Measurements from ENCODE around the gene ZNF519.
"Not testable (repeated sequence)": the region's sequence is repeated elsewhere in the genome, so short reads cannot be mapped to it uniquely, and the experiment has no call there.

Gene ZNF519

DNA sequence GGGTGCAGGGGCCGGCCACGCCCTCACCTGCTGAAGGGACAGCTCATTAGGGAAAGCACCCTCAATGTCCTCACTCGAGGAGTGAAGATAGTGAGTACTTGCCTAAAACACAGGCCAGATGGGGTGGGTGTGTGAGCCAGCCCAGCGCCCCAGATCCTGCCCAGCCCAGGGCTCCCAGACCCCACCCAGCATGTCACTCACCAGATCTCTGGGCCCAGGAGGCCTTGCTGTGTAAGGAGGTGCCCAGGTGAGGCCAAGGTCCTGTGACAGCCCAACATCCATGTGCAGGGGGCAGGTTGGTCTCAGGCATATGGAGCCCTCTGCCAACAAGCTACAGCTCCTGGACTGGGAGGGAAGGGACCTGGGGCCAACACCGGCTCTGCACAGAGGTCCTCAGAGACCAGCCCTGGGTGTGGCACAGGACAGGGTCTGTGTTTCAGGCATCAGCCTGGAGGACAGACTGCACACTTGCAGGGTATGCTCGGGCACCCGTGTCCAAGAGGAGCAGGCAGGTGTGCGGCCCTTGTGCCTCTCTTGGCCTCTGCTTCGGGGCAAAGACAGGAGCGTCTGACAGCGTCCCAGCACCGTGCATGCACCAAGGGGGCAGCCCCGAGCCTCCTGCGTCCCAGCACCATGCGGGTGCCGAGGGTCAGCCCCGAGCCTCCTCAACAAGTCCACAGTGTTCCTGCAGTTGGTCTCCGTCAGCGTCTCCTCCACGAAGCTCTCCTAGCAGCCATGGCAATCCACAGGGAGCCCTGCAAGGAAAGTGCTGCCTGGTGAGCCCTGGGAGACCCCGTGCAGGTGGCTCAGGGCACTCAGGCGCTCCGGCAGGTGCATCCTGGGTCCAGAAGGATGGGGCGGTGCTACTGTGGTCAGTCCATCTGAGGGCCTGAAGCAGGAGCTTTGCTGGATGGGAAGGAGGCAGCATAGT lies 16.0 kb upstream of the ZNF519 start:
- not testable (repeated sequence) for DNase-seq (ENCODE audit: low read depth in 2 of 2)

DNA sequence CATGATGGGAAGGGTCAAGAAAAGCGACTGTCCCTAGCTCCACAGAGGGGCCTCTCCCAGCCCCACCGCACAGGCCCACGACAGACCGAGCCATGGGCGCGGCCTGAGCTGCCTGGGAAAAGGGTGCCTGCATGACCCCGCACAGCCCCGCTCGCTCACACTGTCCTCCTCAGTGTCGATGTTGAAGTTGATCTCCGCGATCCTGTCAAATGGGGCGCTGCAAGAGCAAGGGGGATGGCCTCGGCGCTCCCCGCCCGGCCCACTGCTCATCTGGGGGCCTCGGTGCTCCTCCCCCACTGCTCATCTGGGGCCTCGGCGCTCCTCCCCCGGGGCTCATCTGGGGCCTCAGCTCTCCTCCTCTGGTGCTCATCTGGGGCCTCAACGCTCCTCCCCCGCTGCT lies 14.5 kb upstream of the ZNF519 start:
- not testable (repeated sequence) for DNase-seq (ENCODE audit: low read depth in 2 of 2)

DNA sequence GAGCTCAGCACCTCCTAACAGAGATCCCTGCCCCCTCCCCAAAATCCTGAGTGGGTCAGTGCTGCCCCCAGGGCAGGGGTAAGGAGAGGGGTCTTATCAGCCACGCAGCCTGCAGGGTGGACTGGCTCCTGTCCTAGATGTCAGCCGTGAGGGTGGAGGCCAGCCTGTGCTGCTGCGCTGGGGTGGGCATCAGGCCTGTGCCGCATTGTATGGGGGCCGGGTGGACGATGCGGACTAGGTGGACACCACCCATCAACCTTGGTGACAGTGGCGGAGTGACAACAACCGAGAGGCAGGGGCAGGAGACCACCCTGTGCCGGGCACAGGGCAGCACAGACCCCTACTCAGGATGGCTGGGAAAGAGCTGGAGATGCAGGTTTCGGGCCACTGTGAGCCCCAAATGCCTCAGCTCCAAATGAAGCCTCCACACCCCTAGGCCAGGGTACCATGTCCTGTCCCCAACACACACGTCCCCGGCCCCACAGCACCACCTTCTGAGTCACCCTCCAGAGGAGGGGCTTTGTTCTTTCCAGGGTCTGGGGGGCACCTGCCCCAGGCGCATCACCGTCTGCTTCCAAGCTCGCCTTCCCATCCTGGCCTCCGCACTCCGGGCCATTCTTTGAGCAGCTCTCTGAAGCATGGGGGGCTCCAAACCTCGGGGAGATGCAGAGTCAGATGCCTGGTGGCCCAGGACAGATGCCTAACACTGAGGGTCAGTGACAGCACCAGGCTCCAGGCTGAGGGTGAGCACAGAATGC lies 13.5 kb upstream of the ZNF519 start:
- DNase-seq (ENCODE audit: low read depth in 2 of 2), result not testable (repeated sequence)

DNA sequence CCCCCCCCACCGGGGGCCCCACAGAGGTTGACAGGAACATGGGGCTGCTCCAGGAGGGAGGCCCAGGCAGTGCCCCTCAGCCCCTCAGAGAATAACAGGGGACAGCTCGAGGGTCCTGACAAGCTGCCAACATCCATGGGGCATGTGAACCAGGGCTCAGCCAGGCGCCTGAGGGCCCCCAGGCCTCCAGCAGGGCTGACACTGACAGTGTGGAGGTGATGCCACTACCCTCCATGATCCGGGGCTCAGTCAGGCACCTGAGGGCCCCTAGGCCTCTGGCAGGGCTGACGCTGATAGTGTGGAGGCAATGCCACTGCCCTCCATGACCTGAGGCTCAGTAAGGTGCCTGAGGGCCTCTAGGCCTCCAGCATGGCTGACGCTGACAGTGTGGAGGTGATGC lies 12.8 kb upstream of the ZNF519 start:
- DNase-seq (ENCODE audit: low read depth in 2 of 2), result not testable (repeated sequence)

DNA sequence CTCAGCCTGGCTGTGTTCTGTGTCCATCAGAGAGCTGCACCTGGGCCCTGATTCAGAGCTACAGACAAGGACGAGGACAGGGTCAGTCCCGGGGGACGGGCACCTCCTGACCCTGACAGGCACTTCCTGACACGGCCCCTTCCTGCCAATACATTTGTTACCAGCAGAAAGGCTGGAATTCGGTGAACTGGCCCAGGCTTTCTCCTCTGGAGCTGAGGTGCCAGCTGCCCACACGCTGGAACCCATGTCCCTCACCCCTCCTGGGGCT lies 12.3 kb upstream of the ZNF519 start:
- no peak for DNase-seq (ENCODE audit: low read depth in 2 of 2)

DNA sequence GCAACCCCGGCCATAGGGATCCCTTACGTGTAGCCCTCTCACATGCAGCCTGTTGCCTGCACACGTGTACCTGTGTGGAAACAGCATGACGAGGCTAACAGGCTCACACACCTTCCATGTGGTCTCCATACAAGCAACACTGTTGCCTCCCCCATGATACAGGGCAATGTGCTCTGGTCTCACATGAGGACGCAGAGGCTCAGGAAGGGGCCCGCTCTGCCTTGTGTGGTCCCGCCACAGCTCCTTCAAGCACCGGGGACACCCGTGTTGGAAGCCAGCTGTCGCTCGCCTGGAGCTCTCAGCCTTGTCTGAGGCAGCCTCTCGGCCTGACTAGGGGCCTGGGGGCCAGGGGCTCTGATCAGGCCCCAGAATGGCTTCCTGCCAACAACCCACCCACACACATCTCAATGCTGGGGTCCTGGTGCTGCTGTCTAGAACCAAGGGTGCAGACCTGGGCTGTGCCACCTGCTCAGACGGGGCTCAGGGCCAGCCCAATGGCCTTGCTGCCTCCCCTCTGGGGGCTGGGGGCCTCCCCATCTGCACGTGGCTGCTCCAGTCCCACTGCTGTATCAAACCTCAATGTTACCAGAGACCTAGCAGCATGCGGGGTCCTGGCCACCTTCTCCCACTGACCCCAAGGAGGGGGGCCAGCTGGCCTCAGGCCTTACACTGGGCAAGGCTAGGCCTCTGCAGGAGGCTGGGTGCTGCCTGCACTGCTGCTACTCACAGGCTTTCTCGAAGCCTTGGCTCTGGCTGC lies 11.8 kb upstream of the ZNF519 start:
- DNase-seq (ENCODE audit: low read depth in 2 of 2), result not testable (repeated sequence)

DNA sequence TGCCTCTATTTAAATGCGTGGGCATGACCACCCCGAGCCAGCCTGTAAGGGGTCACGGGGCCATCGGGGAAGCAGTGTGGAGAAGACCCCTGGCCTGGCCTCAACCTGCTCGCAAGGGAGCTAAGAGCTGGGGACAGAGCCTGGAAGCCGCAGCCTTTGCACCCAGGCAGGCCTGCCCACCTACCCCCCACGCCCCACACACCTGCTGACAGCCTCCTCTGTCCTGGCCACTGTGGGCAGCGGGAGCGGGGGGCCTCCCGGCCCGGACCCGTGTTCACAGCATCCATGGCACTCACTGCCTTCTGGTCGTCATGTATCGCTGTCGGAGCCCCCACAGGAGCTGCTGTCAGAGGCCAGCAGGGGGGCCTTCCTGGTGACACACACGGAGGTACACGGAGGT lies 11.2 kb upstream of the ZNF519 start:
- not testable (repeated sequence) for DNase-seq (ENCODE audit: low read depth in 2 of 2)

DNA sequence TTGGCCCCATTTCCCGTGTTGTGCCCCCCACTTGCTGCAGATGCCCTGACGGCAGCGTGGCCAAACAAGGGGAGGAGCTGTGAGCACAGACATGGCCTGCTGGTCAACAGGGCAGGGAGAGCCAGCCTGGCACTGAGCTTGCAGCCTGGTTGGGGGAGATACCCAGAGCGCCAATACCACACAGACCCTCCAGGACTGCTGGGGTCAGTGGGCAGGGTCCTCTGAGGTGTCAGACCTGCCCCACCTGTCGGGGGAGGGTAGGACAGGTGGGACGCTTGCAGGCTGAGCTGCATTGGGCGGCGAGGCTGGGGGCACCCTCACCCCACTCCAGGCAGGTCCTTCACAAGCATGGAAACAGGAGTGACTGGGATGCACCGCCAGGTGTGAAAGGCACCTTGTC lies 9.9 kb upstream of the ZNF519 start:
- DNase-seq (ENCODE audit: low read depth in 2 of 2), result not testable (repeated sequence)

DNA sequence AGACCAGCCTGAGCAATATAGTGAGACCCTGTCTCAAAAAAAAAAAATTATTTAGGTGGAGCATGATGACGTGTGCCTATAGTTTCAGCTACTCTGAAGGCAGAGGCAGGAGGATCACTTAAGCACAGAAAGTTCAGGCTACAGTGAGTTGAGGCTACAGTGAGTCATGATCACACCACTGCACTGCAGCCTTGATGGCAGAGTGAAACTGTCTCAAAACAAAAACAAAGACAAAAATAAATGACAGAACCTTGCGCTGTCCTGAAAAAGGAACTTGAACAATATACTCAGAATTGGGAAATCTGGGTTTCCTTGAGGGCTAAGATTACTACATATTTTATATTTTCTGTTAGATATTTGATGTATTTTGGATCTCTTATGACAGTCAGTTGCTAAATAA lies 7.3 kb upstream of the ZNF519 start:
- not testable (repeated sequence) for DNase-seq (ENCODE audit: low read depth in 2 of 2)

DNA sequence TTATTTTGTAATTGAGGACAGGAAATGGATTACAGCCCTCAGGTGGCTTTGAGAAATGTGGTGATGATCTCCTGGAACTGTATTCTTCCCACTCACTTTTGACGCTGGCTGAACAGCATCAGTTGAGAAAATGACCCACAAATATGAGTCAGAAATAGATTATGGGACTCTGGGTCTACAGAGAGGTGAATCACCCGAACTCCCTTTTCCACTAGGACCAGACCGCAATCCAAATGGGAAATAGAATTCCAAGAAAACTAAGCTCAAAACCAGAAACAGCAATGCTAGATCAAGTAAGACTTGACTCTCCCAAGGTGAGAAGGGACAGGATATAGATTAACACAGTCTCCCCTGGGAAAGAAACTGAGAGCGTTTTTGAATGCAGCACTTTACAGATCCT lies 5.7 kb upstream of the ZNF519 start:
- not testable (repeated sequence) for DNase-seq (ENCODE audit: low read depth in 2 of 2)

DNA sequence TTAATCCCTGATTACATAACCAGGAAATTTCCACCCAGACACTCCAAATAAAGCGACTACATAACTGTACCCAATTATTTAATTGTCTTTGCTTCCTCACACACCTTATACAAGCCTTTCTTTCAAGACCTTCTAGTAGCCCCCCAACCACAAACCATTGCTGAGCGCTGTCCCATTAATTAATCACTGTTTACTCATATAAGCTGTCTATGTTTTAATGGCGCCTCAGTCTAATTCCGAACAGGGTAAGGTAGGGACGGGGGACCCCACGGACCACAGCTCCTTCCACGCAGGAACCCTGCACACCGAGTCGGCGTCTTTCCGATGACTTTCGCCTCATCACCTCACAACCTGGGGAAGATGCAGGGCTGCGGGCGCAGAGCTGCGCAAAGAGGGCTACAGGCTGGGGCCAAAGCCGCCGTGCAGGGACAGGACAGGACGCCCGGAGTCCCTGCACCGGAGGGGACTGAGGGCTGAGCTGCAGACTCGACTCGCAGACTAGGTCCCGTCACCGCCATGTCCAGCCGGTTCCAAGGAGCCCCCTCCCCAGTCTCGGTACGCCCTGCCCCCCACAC lies 452 bp downstream of the ZNF519 start:
- not testable (repeated sequence) for DNase-seq (ENCODE audit: low read depth in 2 of 2)

DNA sequence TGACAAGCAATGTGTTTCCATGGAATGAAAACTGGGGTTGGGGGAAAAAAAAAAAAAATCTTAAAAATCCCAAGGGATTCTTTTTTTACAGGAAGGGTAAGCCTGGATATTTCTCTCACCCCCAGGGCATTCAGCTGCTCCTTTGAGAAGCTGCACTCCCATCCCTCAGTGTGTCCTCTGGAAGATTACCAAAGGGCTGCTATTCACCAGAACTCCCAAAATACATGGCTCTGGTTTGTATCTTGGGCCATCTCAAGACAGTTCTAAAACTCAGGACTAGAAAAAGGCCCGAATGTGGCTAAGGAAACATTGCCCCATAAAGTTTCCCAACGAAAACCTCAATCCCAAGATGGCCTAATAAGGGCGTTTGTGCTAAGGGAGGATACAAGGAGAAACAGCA lies 1.4 kb downstream of the ZNF519 start:
- DNase-seq (ENCODE audit: low read depth in 2 of 2), result not testable (repeated sequence)

DNA sequence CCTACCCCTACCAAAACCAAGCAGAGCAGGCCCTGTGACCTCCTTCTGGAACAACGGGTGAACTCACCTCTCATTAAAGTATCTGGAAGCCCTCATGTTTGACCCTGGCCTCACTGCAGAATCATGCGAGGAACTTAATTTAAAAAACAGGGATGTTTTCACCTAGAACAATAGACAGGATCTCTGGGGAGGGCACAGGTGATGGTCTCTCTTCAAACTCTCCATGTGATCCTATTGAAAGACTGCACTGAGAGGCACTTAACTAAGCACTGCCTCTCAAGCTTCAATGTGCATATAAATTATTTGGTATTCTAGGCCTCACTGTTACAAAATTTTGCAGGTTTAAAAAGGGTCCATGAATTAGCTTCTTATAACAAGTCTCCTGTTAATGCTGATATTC lies 7.5 kb downstream of the ZNF519 start:
- no peak for DNase-seq (ENCODE audit: low read depth in 2 of 2)

DNA sequence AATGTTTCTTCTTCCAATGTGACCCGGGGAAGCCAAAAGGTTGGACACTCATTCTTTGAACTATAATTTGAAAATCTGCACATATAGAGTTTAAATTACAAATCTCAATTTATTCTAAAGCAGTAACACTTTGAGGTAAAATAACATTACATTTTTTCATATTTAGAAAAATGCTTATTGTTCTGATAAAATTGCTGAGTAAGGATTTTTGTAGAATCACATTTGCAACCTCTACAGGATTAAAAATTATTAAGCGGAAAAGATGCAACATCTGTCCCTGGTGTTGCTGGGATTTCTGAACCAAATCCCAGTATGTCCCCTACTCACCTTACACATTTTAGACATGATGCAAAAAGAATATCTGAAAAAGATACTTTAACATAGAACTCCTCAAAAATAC lies 10.1 kb downstream of the ZNF519 start:
- DNase-seq (ENCODE audit: low read depth in 2 of 2), result no peak

DNA sequence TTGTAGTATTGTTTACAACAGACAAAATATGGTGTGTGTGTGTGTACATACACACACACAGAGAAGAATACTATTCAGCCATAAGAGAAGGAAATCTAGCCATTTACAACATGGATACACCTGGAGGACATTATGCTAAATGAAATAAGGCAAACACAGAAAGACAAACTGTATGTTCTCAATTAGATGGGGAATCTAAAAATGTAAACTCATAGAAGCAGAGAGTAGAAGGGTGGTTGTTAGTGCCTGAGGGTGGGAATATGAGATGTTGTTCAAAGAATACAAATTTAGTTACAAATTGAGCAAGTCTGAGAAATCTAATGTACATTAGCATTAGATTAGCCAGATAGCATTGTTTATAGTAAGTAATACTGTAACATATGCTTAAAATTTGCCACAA lies 11.3 kb downstream of the ZNF519 start:
- DNase-seq (ENCODE audit: low read depth in 2 of 2), result no peak

DNA sequence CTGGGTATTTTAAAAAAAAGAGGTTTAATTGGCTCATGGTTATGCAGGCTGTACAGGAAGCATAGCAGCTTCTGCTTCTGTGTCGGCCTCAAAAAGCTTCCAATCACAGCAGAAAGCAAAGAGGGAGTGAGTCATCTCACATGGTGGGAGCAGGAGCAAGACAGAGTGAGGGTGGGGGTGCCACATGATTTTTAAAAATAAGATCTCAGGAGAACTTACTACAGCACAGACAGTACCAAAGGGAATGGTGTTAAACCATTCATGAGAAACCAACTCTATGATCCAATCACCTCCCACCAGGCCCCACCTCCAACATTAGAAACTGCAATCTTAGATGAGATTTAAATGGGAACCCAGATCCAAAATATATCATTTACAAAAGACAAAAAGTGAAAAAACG lies 14.6 kb downstream of the ZNF519 start:
- no peak for DNase-seq (ENCODE audit: low read depth in 2 of 2)

DNA sequence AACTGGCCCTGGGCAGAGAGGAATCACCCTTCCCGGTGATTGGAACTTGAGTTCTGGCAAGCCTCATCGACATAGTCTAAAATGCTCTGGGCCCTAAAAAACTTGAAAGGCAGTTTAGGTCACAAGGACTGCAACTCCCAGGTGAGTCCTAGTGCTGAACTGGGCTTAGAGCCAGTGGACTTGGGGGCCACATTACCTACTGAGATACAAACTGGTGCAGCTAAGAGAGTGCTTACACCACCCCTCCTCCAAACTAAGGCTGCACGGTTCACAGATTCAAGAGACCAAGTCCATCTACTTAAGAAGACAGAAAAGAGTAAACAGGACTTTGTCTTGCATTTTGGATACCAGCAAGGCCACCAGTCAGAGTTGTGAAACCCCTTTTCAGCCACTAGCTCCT lies 25.3 kb downstream of the ZNF519 start:
- no peak for DNase-seq (ENCODE audit: low read depth in 2 of 2)

DNA sequence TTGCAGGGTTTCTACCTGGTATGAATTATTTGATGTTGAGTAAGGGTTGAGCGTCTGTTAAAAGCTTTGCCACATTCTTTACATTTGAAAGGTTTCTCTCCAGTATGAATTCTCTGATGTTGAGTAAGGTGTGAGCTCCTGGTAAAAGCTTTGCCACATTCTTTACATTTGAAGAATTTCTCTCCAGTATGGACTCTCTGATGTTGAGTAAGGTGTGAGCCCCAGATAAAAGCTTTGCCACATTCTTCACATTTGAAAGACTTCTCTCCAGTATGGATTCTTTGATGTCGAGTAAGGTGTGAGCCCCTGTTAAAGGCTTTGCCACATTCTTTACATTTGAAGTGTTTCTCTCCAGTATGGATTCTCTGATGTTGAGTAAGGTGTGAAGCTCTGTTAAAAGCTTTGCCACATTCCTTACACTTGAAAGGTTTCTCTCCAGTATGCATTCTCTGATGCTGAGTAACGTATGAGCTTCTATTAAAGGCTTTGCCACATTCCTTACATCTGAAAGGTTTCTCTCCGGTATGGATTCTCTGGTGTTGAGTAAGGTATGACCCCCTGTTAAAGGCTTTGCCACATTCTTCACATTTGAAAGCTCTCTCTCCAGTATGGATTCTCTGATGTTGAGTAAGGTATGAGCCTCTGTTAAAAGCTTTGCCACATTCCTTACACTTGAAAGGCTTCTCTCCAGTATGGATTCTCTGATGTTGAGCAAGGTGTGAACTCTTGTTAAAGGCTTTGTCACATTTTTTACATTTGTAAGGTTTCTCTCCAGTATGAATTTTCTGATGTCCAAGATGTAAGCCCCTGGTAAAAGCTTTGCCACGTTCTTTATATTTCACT lies 27.1 kb downstream of the ZNF519 start:
- DNase-seq (ENCODE audit: low read depth in 2 of 2), result no peak

DNA sequence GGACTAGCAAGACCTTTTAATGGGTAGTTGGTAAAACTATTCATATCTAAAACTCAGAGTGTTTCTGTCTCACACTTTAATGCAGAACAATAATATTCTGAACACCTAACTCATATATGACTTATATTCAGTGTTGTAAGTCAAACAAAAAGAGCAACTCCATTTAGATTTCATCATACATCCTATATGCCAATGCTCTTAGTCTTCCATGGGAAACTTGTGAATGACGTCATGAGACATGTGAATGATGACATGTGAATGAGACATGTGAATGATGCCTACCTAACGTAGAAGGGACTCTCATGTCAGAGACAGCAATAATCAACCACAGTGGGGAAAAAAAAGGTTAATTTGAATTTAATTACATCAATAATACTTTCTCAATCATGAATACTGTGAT lies 28.0 kb downstream of the ZNF519 start:
- DNase-seq (ENCODE audit: low read depth in 2 of 2), result no peak

DNA sequence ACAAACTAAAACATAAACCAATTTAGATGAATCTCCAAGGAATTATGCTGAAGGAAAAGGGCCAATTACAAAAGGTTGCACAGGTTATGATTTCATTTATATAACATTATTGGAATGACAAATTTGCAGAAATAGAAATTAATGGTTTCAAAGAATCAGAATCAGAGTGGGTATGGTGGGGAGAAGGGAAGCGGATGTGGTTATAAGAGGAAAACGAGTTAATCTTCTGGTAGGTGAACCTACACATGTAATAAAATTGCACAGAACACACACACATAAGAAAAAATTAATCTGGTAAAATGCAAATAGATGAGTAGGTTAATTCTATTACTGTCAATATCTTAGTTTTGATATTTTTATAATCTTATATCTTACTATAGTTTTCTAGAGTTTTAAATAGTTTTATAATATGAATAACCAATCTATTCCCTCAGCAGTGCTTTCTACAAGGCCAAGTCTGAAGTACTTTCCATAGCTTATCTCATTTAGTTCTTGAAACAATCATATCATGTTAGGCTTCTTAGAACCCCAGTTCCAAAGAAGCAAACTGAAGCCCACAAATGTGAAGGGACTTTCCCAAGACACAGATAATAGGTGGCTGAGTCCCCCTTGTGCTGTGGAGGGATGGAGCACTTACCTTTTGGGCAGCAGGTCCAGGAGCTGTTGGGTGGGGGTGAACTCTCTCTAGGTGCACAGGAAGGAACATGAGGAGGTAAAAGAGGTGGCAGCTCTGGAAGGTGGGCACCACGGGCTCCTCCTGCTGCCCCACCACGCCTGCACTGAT lies 31.5 kb downstream of the ZNF519 start:
- no peak for DNase-seq (ENCODE audit: low read depth in 2 of 2)
